ENCODE results near the gene AXL.

AXL gene

GRCh38 chr19:41186971-41187883 lies 31.8 kb upstream of the AXL start:
- TF ChIP-seq REST (IDR thresholded peaks at IDR 0.05; ENCODE audit: insufficient read depth in 1 of 2, low read depth in 2 of 2, low read length in 2 of 2) (no peak), TAF1 (IDR thresholded peaks at IDR 0.05; ENCODE audit: borderline replicate concordance, insufficient read depth, low read length) (no peak), SIN3A (IDR thresholded peaks at IDR 0.05; ENCODE audit: borderline replicate concordance, insufficient read depth, low read length) (no peak), FOXP2 (optimal IDR thresholded peaks at IDR 0.05; ENCODE audit: borderline replicate concordance, extremely low read depth, extremely low read length, insufficient read depth) (no peak), POLR2AphosphoS5 (IDR thresholded peaks at IDR 0.05; ENCODE audit: low read depth, low read length) (no peak)

- TF ChIP-seq POLR2AphosphoS5 (IDR thresholded peaks at IDR 0.05; ENCODE audit: low read depth, low read length) (no peak), FOXP2 (optimal IDR thresholded peaks at IDR 0.05; ENCODE audit: borderline replicate concordance, extremely low read depth, extremely low read length, insufficient read depth) (no peak), TAF1 (IDR thresholded peaks at IDR 0.05; ENCODE audit: borderline replicate concordance, insufficient read depth, low read length) (no peak), REST (IDR thresholded peaks at IDR 0.05; ENCODE audit: insufficient read depth in 1 of 2, low read depth in 2 of 2, low read length in 2 of 2) (no peak), SIN3A (IDR thresholded peaks at IDR 0.05; ENCODE audit: borderline replicate concordance, insufficient read depth, low read length) (no peak)
These were observed 31.1 kb upstream of the AXL start for GRCh38 chr19:41187884-41188279.

- TF ChIP-seq POLR2AphosphoS5 (IDR thresholded peaks at IDR 0.05; ENCODE audit: low read depth, low read length) (no peak), SIN3A (IDR thresholded peaks at IDR 0.05; ENCODE audit: borderline replicate concordance, insufficient read depth, low read length) (no peak), FOXP2 (optimal IDR thresholded peaks at IDR 0.05; ENCODE audit: borderline replicate concordance, extremely low read depth, extremely low read length, insufficient read depth) (no peak), REST (IDR thresholded peaks at IDR 0.05; ENCODE audit: insufficient read depth in 1 of 2, low read depth in 2 of 2, low read length in 2 of 2) (no peak), TAF1 (IDR thresholded peaks at IDR 0.05; ENCODE audit: borderline replicate concordance, insufficient read depth, low read length) (no peak)
These were observed 29.5 kb upstream of the AXL start for GRCh38 chr19:41189425-41190065.

GRCh38 chr19:41192574-41193429 lies 26.2 kb upstream of the AXL start, which contains the start of gene CYP2S1:
CYP2S1 (plus strand) TSS chr19:41193219; CDS start chr19:41193265, 46 bp downstream.
- TF ChIP-seq POLR2AphosphoS5 (IDR thresholded peaks at IDR 0.05; ENCODE audit: low read depth, low read length), result peak; percentile 53
- no peak for TF ChIP-seq FOXP2 (optimal IDR thresholded peaks at IDR 0.05; ENCODE audit: borderline replicate concordance, extremely low read depth, extremely low read length, insufficient read depth)
- TF ChIP-seq TAF1 (IDR thresholded peaks at IDR 0.05; ENCODE audit: borderline replicate concordance, insufficient read depth, low read length), result peak; percentile 63; the same call in 1 of the 2 replicates
- 0 out of 4 replicates have a peak, but pooled peaks of 1 of the 2 experiments have one; percentile 15 for TF ChIP-seq REST (IDR thresholded peaks at IDR 0.05; ENCODE audit: insufficient read depth in 1 of 2, low read depth in 2 of 2, low read length in 2 of 2)
- TF ChIP-seq SIN3A (IDR thresholded peaks at IDR 0.05; ENCODE audit: borderline replicate concordance, insufficient read depth, low read length), result peak; percentile 41; the same call in 1 of the 2 replicates
